CD4-positive, alpha-beta T cell treated with Interleukin-6 at 100 ng/mL for 8 hours (primary cell): Measurements from ENCODE around the gene NRF1.

Experiments
- DNase-seq: peaks from one replicate; pipeline ENCODE4 v3.0.0-alpha.2; 2020; ENCODE audit warnings: mixed read lengths, low spot score

NRF1 gene

GRCh38 chr7:129740574-129741410 is 129.3 kb downstream of the NRF1 start:
- no peak for DNase-seq

- DNase-seq = no peak
These were observed 130.3 kb downstream of the NRF1 start for GRCh38 chr7:129741743-129742213.

GRCh38 chr7:129742256-129742655 is 130.7 kb downstream of the NRF1 start:
- no peak for DNase-seq

GRCh38 chr7:129746857-129747529 is 135.5 kb downstream of the NRF1 start:
- DNase-seq = no peak

- DNase-seq = no peak
These were observed 137.0 kb downstream of the NRF1 start for GRCh38 chr7:129748356-129749109.

- no peak for DNase-seq
These were observed 138.6 kb downstream of the NRF1 start for GRCh38 chr7:129750091-129750490.

- DNase-seq = no peak
These were observed 139.0 kb downstream of the NRF1 start for GRCh38 chr7:129750501-129750900.

- no peak for DNase-seq
These were observed 140.4 kb downstream of the NRF1 start for GRCh38 chr7:129751916-129752315.

- no peak for DNase-seq
These were observed 141.2 kb downstream of the NRF1 start for GRCh38 chr7:129752760-129753159.

- no peak for DNase-seq
These were observed 142.9 kb downstream of the NRF1 start for GRCh38 chr7:129754406-129754805.

- no peak for DNase-seq
These were observed 146.5 kb downstream of the NRF1 start for GRCh38 chr7:129757991-129758390.

GRCh38 chr7:129762387-129762969 is 151.0 kb downstream of the NRF1 start:
- no peak for DNase-seq

GRCh38 chr7:129764247-129765084 is 152.9 kb downstream of the NRF1 start:
- DNase-seq = no peak

- DNase-seq = no peak
These were observed 153.8 kb downstream of the NRF1 start for GRCh38 chr7:129765352-129765751.

- no peak for DNase-seq
These were observed 155.8 kb downstream of the NRF1 start for GRCh38 chr7:129767120-129768015.

- DNase-seq = no peak
These were observed 157.3 kb downstream of the NRF1 start for GRCh38 chr7:129768614-129769399.

- DNase-seq = no peak
These were observed 157.9 kb downstream of the NRF1 start for GRCh38 chr7:129769400-129769774.

GRCh38 chr7:129769866-129770808 is 158.6 kb downstream of the NRF1 start:
- no peak for DNase-seq
